Transverse colon (tissue), 4 donors: ENCODE results near the gene DENND2D. TPM values are rescaled to one million over a fixed set of nuclear protein-coding genes. Genes with fewer than 3 reads are reported as not detected.

Experiments used
- DNase-seq: peaks from one replicate; pipeline ENCODE4 v3.0.0-alpha.2; 2019
- H3K27ac ChIP-seq, 4 donors: fragments of 200-600 bp; sonication (generic); 2 replicates each; pipeline ENCODE4 v1.5.1; 2016 to 2018; ENCODE audit warnings: inconsistent platforms in 4 of 4
- H3K27me3 ChIP-seq: fragments of 200-600 bp; sonication (generic); 2 replicates; pipeline ENCODE4 v1.5.1; 2017; ENCODE audit warnings: inconsistent platforms
- H3K36me3 ChIP-seq, 4 donors: fragments of 200-600 bp; sonication (generic); 2 replicates each; pipeline ENCODE4 v1.5.1; 2017 to 2019; ENCODE audit warnings: inconsistent platforms in 4 of 4
- H3K4me1 ChIP-seq, 4 donors: fragments of 200-600 bp; sonication (generic); 2 replicates each; pipeline ENCODE4 v1.5.1; 2017 to 2020; ENCODE audit warnings: inconsistent platforms in 4 of 4
- H3K4me3 ChIP-seq, 4 donors: fragments of 200-600 bp; sonication (generic); 1 replicate in 1 of 4; 2 replicates in 3 of 4; pipeline versions ENCODE4 v1.5.1 to v1.6.1; 2017 to 2019; ENCODE audit warnings: inconsistent platforms in 4 of 4
- H3K9me3 ChIP-seq, 2 donors: fragments of 200-600 bp; sonication (generic); 2 replicates each; pipeline ENCODE4 v1.5.1; 2017 to 2019; ENCODE audit warnings: inconsistent platforms in 2 of 2
- CTCF ChIP-seq, 5 experiments: fragments of 200-600 bp in 3 of 5; fragments of 450-650 bp in 2 of 5; sonication (generic) in 3 of 5; IDR thresholded peaks; 1 replicate in 2 of 5; 2 replicates in 3 of 5; pipeline ENCODE4 v1.5.1; 2016 to 2017; ENCODE audit warnings: antibody characterized with exemption in 5 of 5, inconsistent platforms in 3 of 5, mild to moderate bottlenecking in 2 of 5, moderate library complexity in 1 of 5
- EP300 ChIP-seq: sonication (generic); formaldehyde crosslinking; IDR thresholded peaks from one replicate; pipeline ENCODE4 v1.6.1; 2017; ENCODE audit warnings: antibody characterized with exemption, low read depth
- POLR2A ChIP-seq: fragments of 450-650 bp; IDR thresholded peaks from one replicate; pipeline ENCODE4 v1.6.1; 2016; ENCODE audit warnings: antibody characterized with exemption, mild to moderate bottlenecking, moderate library complexity
- POLR2AphosphoS5 ChIP-seq, 3 donors: sonication (generic); formaldehyde crosslinking; IDR thresholded peaks; one replicate each; pipeline ENCODE4 v1.6.1; 2016; ENCODE audit warnings: antibody characterized with exemption in 3 of 3
- WGBS, 2 donors: methylation state at CpG; one replicate each; pipeline ENCODE4 v1.1.5; 2018; ENCODE audit warnings: low coverage in 1 of 2; 5-methylcytosine and 5-hydroxymethylcytosine counted together
- in situ Hi-C, 4 donors: fragments of 200-750 bp; cut with MboI; loops; one replicate each; pipeline versions ENCODE4 v1.15.0 to v1.15.1; 2017; ENCODE audit warnings: low sequenced_read_pairs in 3 of 4, low pct_ligation_motif_present in 1 of 4, low pct_unique_long_range_greater_than_20kb in 1 of 4
- intact Hi-C: fragments of 100-400 bp; cut with DNase I; formaldehyde crosslinking; loops from one replicate; pipeline ENCODE4 v1.15.1; 2023; ENCODE audit warnings: low total_unique reads
- total RNA-seq, 4 donors: library from RNA; depleted of rRNA; stranded (reverse); fragments of >200 nt; gene quantifications; one replicate each; pipeline ENCODE4 v1.1.0, GENCODE V29; 2016

DENND2D gene
- total RNA-seq, 4 donors from 2014 or later, result 43.4 to 61.0 (median 50.7) TPM

GRCh38 chr1:111234866-111235265 lies 34.4 kb upstream of the DENND2D start:
- Histone ChIP-seq H3K27me3 (no peaks in the 10 kb centered on the region), H3K9me3 (no peaks in the 10 kb centered on the region), H3K27ac (no peak overlapping the region), H3K36me3 (no peaks in the 10 kb centered on the region), H3K4me1 (no peaks in the 10 kb centered on the region), H3K4me3 (no peak overlapping the region)
- WGBS, 2 donors, result 80% methylated on average over 3 of the region's 3 CpGs
- intact Hi-C loops (no loop called here), in situ Hi-C loops (loop anchor here in 1 of 4 donors (25.0 kb wide), 1 partner anchor 552 kb away; no protein-coding TSS in a partner anchor)
- no peak for TF ChIP-seq CTCF (IDR thresholded peaks at IDR 0.05)
- DNase-seq, result no peak

GRCh38 chr1:111234258-111234657 lies 33.8 kb upstream of the DENND2D start:
- Histone ChIP-seq H3K4me1 (no peaks in the 10 kb centered on the region), H3K9me3 (no peaks in the 10 kb centered on the region), H3K4me3 (no peak overlapping the region), H3K27me3 (no peaks in the 10 kb centered on the region), H3K27ac (no peak overlapping the region), H3K36me3 (no peaks in the 10 kb centered on the region)
- in situ Hi-C loops, result loop anchor here in 1 of 4 donors (25.0 kb wide), 1 partner anchor 553 kb away; no protein-coding TSS in a partner anchor
- intact Hi-C loops, result no loop called here
- WGBS, 2 donors, result 82 to 85% methylated on average over 4 of the region's 4 CpGs
- TF ChIP-seq EP300, result no peak
- TF ChIP-seq CTCF (IDR thresholded peaks at IDR 0.05), result no peak
- no peak for TF ChIP-seq POLR2AphosphoS5 (IDR thresholded peaks at IDR 0.05)
- TF ChIP-seq POLR2A, result no peak
- DNase-seq, result no peak

- no peak for TF ChIP-seq POLR2AphosphoS5 (IDR thresholded peaks at IDR 0.05)
- TF ChIP-seq EP300, result no peak
- no peak for TF ChIP-seq POLR2A
- no peak for TF ChIP-seq CTCF (IDR thresholded peaks at IDR 0.05)
- no peaks in the 10 kb centered on the region for H3K27me3 ChIP-seq
- 87 to 91% methylated on average over 3 of the region's 3 CpGs for WGBS, 2 donors
- no peak overlapping the region for H3K27ac ChIP-seq
- no peaks in the 10 kb centered on the region for H3K36me3 ChIP-seq
- DNase-seq, result no peak
- in situ Hi-C loops, result loop anchor here in 1 of 4 donors (25.0 kb wide), 1 partner anchor 555 kb away; no protein-coding TSS in a partner anchor
- H3K4me3 ChIP-seq, result no peak overlapping the region
- no peaks in the 10 kb centered on the region for H3K9me3 ChIP-seq
- intact Hi-C loops, result no loop called here
- peaks cover 0 to 11% (median 0%) of the 10 kb centered on the region in 4 donors for H3K4me1 ChIP-seq
These were observed 31.7 kb upstream of the DENND2D start for GRCh38 chr1:111232134-111232533.

- no peaks in the 10 kb centered on the region for H3K9me3 ChIP-seq
- H3K4me3 ChIP-seq, result no peak overlapping the region
- DNase-seq, result no peak
- H3K36me3 ChIP-seq, result no peaks in the 10 kb centered on the region
- peaks cover 0 to 12% (median 0%) of the 10 kb centered on the region in 4 donors for H3K4me1 ChIP-seq
- in situ Hi-C loops, result loop anchor here in 3 of 4 donors (10.0 to 25.0 kb wide), 4 partner anchors 166 to 559 kb away; no protein-coding TSS in a partner anchor
- intact Hi-C loops, result no loop called here
- 79 to 80% methylated on average over 2 of the region's 2 CpGs for WGBS, 2 donors
- peak overlapping the region in 1 of 4 donors; percentile 36 for H3K27ac ChIP-seq
- H3K27me3 ChIP-seq, result no peaks in the 10 kb centered on the region
- TF ChIP-seq EP300, result no peak
- no peak for TF ChIP-seq POLR2AphosphoS5 (IDR thresholded peaks at IDR 0.05)
- TF ChIP-seq CTCF (IDR thresholded peaks at IDR 0.05), result no peak
- no peak for TF ChIP-seq POLR2A
These were observed 28.3 kb upstream of the DENND2D start for GRCh38 chr1:111228748-111229126.
